Caki2 (cell line): Measurements from ENCODE around the gene PPP2R5C. TPM values are rescaled to one million over a fixed set of nuclear protein-coding genes. Genes with fewer than 3 reads are reported as not detected.

Experiments used
- DNase-seq: peaks from one replicate; pipeline ENCODE4 v3.0.0-alpha.2; 2015; ENCODE audit warnings: low read depth
- in situ Hi-C: cut with HindIII; loops from 2 replicates; pipeline ENCODE4 v1.10.0; 2016; ENCODE audit warnings: low sequenced_read_pairs, low pct_unique_long_range_greater_than_20kb, mixed read lengths
- total RNA-seq: library from RNA; depleted of rRNA; stranded (reverse); fragments of >200 nt; shearing (Covaris generic); gene quantifications from 2 replicates; pipeline ENCODE4 v1.2.3, GENCODE V29; 2014; ENCODE audit warnings: low replicate concordance; rRNA removed

The PPP2R5C gene
- total RNA-seq, 1 experiment from 2014 or later = 63.8 TPM

- in situ Hi-C loops = no loop called here
Observed at GRCh38 chr14:101975231-101975630, 213.7 kb downstream of the PPP2R5C start.

More at GRCh38 chr14:101975231-101975630, 213.7 kb downstream of the PPP2R5C start:
- DNase-seq = no peak

Other genes starting within 250 kb of the PPP2R5C start
- gene DIO3, start 200.2 kb upstream of the PPP2R5C start, total RNA-seq = 0.71 TPM in 1 of 2 replicates, not detected in the other
- gene DYNC1H1, start 202.9 kb downstream of the PPP2R5C start, total RNA-seq = 95.9 and 155 TPM in 2 replicates